GM12875 (cell line): ENCODE data around the gene NFE2L3.
"Not testable (repeated sequence)": the region's sequence is repeated elsewhere in the genome, so short reads cannot be mapped to it uniquely, and the experiment has no call there.

ENCODE experiments used
- H3K4me3 ChIP-seq: one replicate; pipeline ENCODE4 v1.5.1; 2011; ENCODE audit warnings: low read depth, low read length, control low read depth
- TF ChIP-seq, protein P1 (sequence below): IDR thresholded peaks from 2 replicates; pipeline ENCODE4 v1.5.1; 2011; ENCODE audit warnings: low read depth, mild to moderate bottlenecking, control low read depth, inconsistent platforms, low read length, moderate library complexity, borderline replicate concordance; ENCODE audit not compliant: insufficient read depth

The NFE2L3 gene

DNA sequence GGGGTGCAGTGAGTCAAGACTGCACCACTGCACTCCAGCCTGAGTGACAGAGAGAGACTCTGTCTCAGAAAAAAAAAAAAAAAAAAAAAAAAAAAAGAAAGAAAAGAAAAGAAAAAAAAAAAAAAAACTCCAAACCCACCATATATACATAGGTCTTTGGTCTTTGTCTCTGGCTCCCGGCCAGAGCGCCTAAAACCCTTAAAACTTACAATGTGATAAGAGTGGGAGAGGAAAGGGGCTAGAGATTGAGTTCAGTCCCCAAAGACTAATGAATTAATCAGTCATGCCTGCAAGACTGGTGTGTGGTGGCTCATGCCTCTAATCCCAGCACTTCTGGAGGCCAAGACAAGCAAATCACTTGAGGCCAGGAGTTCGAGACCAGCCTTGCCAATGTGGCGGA is 6.8 kb upstream of the NFE2L3 start:
- H3K4me3 ChIP-seq: no peak overlapping the region
- TF ChIP-seq, protein P1, sequence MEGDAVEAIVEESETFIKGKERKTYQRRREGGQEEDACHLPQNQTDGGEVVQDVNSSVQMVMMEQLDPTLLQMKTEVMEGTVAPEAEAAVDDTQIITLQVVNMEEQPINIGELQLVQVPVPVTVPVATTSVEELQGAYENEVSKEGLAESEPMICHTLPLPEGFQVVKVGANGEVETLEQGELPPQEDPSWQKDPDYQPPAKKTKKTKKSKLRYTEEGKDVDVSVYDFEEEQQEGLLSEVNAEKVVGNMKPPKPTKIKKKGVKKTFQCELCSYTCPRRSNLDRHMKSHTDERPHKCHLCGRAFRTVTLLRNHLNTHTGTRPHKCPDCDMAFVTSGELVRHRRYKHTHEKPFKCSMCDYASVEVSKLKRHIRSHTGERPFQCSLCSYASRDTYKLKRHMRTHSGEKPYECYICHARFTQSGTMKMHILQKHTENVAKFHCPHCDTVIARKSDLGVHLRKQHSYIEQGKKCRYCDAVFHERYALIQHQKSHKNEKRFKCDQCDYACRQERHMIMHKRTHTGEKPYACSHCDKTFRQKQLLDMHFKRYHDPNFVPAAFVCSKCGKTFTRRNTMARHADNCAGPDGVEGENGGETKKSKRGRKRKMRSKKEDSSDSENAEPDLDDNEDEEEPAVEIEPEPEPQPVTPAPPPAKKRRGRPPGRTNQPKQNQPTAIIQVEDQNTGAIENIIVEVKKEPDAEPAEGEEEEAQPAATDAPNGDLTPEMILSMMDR: no peak

DNA sequence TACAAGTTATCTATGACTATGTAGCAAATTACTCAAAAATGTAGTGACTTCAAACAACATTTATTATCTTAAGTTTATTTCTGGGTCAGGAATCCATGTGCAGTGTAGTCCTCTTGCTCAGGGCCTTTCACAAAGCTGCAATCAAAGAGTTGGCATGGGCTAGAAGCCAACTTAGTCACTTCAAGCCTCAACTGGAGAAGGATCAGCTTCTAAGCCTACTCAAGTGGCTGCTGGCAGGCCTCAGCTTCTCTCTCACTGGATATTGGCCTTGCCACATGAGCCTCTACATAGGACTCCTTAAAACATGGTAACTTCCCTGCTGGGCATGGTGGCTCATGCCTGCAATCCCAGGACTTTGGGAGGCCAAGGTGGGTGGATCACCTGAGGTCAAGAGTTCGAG is 5.0 kb upstream of the NFE2L3 start:
- TF ChIP-seq, protein P1: no peak
- H3K4me3 ChIP-seq: no peak overlapping the region

DNA sequence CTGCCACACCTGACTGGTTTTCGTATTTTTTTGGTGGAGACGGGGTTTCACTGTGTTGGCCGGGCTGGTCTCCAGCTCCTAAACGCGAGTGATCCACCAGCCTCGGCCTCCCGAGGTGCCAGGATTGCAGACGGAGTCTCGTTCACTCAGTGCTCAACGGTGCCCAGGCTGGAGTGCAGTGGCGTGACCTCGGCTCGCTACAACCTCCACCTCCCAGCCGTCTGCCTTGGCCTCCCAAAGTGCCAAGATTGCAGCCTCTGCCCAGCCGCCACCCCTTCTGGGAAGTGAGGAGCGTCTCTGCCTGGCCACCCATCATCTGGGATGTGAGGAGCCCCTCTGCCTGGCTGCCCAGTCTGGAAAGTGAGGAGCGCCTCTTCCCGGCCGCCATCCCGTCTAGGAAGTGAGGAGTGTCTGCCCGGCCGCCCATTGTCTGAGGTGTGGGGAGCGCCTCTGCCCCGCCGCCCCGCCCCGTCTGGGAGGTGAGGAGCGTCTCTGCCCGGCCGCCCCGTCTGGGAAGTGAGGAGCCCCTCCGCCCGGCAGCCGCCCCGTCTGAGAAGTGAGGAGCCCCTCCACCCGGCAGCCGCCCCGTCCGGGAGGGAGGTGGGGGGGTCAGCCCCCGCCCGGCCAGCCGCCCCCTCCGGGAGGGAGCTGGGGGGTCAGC is 4.2 kb upstream of the NFE2L3 start:
- not testable (repeated sequence) for H3K4me3 ChIP-seq

DNA sequence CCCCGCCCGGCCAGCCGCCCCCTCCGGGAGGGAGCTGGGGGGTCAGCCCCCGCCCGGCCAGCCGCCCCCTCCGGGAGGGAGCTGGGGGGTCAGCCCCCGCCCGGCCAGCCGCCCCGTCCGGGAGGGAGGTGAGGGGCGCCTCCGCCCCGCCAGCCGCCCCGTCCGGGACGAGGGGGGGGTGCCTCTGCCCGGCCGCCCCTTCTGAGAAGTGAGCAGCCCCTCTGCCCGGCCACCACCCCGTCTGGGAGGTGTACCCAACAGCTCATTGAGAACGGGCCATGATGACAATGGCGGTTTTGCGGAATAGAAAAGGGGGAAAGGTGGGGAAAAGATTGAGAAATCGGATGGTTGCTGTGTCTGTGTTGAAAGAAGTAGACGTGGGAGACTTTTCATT is 3.7 kb upstream of the NFE2L3 start:
- H3K4me3 ChIP-seq: not testable (repeated sequence)

DNA sequence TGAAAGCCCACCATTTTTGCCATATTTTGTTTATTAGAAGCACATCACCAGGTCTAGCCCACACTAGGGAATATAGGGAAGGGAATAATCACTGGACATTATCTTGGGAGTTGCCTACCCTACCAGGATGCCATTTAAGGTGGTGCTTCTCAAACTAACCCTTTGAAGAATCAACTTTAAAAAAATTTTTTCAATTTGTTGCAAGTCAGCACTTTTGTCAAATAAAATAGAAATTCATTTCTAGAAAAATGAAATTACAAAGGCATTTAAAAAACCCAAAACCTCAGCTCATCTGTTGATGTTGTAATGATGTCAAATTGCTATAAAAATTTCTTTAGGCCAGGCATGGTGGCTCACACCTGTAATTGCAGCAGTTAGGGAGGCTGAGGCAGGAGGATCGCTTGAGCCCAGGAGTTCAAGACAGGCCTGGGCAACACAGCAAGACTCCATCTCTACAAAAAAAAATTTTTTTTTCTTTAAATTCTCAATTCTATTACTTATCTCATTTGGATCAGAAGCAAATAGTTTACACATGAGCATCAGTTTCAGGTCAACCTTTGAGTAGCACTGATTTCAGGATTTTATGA is 2.5 kb upstream of the NFE2L3 start:
- no peak overlapping the region for H3K4me3 ChIP-seq
- TF ChIP-seq, protein P1: no peak

DNA sequence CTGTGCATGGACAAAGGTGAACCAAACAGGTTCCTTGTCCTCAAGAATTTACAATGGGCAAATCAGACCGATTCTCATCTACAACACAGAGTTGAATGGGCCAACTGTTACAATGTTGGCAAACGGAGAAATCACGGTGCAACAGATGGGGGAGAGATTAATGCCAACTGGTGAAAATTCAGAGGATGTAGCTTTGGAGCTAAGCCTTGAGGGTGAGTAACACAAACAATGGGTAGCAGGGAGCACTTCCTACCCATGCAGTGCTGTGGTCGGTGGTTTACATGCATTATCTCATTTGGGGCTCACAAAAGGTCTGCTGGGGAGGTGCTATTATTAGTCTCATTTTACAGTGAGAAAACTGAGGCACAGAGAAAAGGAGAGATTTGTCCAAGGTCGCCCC is 902 bp upstream of the NFE2L3 start:
- no peak overlapping the region for H3K4me3 ChIP-seq

DNA sequence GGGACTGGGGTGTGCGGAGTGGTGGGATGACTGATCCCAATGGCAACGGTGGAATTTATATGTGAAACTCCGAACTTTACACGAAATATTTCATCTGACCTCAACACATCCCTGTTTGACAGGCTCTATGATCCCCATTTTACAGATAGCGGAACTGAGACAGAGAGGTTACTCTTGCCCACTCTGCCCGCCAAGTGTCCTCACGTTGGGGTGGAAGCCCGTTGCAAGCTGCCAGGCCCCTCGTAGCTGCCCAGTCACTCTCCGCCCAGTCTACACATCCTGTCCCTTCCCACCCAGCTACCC is 397 bp upstream of the NFE2L3 start:
- H3K4me3 ChIP-seq: peak overlapping the region; percentile 83
- TF ChIP-seq, protein P1: no peak

More for the DNA sequence above, 902 bp upstream of the NFE2L3 start:
- TF ChIP-seq, protein P1: no peak

DNA sequence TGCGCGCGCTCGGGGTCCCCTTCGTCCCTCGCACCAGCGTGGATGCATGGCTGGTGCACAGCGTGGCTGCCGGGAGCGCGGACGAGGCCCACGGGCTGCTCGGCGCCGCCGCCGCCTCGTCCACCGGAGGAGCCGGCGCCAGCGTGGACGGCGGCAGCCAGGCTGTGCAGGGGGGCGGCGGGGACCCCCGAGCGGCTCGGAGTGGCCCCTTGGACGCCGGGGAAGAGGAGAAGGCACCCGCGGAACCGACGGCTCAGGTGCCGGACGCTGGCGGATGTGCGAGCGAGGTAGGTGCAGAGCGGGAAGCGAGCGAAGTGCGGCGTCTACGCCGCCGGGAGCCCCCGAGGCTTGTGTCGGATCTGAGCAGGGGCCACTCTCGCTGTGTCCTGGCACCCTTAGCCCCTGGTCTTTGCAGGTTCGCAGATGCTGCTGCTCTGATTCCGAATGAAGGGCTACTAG is 813 bp downstream of the NFE2L3 start:
- H3K4me3 ChIP-seq: peak overlapping the region; percentile 83
